ENCODE measurements around the gene GPT2.

The GPT2 gene

DNA sequence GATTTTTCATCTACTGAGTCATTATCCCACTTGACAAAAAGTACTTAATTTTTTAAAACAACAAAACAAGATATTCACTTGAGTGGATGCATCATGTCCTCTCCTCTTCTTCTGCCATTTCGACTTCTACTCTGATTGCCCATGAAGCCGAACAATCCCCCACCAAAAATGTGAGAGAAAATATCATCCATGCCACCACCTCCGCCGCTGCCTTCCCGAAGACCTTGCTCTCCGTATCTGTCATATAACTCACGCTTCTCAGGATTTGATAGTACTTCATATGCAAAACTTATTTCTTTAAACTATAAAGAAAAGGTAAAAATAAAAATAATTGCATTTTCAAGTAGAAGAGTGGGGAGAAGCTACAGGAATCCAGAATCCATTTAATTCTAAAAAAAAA, 87.1 kb downstream of the GPT2 start:
- intact Hi-C loops (cut with micrococcal nuclease): loop anchor here (5.0 kb wide), 2 partner anchors 66 to 171 kb away; partner anchors contain the start of gene NETO2
- Mint-ChIP-seq H3K36me3 (ENCODE audit: low read depth) (peaks cover 69% of the 10 kb centered on the region), H3K27me3 (no peaks in the 10 kb centered on the region), H3K9me3 (no peaks in the 10 kb centered on the region), H3K27ac (no peak overlapping the region), H3K4me1 (ENCODE audit: low read depth) (peaks cover 31% of the 10 kb centered on the region), H3K4me3 (no peak overlapping the region)

DNA sequence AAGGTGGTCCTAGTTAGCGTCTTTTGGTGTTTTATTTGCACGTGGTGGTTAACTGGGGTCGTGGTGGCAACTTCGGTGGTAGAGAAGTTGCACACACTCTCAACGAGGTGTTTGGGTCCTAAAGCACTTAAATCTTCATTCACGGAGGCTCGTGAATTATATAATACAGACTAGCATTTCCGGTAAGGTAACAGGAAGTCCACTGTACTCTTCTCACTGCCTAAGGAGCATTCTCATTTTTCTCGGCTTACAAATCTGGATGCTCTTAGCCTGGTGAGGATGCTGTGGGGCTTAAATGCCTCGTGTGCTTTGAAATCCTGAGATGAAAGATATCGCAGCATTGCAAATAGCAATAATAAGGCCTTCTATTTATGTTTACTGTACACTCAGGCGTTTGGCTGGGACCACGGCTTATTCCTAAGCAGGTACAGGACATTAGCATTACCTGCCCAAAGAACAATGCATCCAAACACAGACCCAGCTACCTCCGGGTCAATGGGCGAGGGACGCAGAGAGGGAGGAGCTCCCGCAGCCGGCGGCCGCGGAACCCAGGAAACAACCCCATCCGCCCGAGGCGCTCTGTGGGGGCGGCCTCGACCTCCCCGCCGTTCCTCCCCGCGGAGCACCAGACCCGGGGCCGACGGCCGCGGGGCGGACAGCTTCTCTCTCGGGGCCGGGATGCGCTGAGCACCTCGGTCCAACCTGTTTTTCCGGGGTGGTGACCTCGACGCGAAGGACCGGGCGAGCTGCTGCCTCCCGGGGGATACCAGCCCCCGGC, 88.5 kb downstream of the GPT2 start:
- intact Hi-C loops (cut with micrococcal nuclease): loop anchor here (5.0 kb wide), 2 partner anchors 65 to 170 kb away; partner anchors contain the start of gene NETO2
- H3K4me3 Mint-ChIP-seq: peak overlapping the region; percentile 93
- peak overlapping the region; percentile 95 for H3K27ac Mint-ChIP-seq
- H3K27me3 Mint-ChIP-seq: no peaks in the 10 kb centered on the region
- peaks cover 55% of the 10 kb centered on the region for H3K36me3 Mint-ChIP-seq (ENCODE audit: low read depth)
- H3K4me1 Mint-ChIP-seq (ENCODE audit: low read depth): peaks cover 31% of the 10 kb centered on the region
- H3K9me3 Mint-ChIP-seq: no peaks in the 10 kb centered on the region

DNA sequence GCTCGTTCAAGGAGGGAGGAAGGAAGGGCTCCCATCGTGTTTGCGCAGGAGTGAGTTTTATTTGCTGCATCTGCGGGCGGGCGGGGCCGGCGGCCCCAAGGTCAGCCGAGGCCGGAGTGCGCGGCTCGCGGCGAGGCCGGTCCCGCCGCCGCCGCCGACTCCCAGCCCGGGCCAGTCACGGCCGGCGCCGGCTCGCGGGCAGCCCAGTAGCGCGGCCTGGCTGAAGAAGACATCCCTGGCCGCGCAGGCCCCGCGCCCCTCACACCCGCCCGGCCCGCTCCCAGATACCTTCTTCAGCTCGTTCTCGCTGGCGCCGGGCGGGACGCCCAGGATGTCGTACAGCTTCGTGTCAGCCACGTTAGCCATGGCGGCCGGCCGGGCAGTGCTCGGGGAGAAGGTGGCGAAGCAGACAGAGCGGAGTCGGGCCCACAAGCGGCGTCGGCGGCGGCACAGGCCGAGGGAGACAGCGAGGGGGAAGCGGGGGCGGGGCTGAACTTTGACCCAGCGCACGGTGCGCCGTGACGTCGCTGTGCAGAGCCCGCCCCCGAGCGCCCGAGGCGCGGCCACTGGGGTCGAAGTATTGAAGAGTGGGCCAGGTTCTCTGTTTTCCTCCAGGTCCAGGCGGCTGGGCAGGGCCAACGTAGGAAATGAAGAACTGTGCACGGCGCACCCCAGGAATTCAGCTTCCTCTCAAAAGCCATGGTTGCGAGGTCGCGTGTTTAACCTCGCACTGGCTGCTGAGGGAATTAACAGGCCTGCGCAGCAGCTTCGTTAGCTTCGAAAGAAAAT, 89.2 kb downstream of the GPT2 start, which contains the start of gene DNAJA2:
Gene DNAJA2 (minus strand): TSS at position 468 of the 789 bp plus-strand sequence. CDS start 102 bp downstream, at position 366.
- Mint-ChIP-seq H3K36me3 (ENCODE audit: low read depth) (peaks cover 47% of the 10 kb centered on the region), H3K4me1 (ENCODE audit: low read depth) (peaks cover 31% of the 10 kb centered on the region), H3K27ac (peak within 1 kb of the TSS; percentile 95), H3K9me3 (no peaks in the 10 kb centered on the region), H3K4me3 (peak within 1 kb of the TSS; percentile 93), H3K27me3 (no peaks in the 10 kb centered on the region)
- intact Hi-C loops (cut with micrococcal nuclease): loop anchor here (5.0 kb wide), 2 partner anchors 64 to 169 kb away; partner anchors contain the start of gene NETO2

DNA sequence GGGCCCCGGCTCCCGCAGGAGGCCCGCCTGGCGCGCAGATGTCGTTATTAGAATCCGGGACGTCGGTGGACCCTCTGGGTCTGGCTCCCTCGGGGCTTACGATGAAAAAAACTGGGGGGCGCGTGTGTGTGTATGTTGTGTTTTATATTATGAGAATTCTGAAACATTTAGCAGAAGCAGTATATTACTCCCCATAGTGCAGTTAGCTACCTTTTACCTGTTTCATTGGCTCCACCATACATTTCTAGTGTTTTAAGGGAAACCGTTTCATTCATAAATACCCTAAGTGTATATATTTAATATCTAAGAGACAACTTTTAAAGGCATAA, 89.8 kb downstream of the GPT2 start:
- peaks cover 31% of the 10 kb centered on the region for H3K4me1 Mint-ChIP-seq (ENCODE audit: low read depth)
- H3K27me3 Mint-ChIP-seq: no peaks in the 10 kb centered on the region
- H3K9me3 Mint-ChIP-seq: no peaks in the 10 kb centered on the region
- peaks cover 42% of the 10 kb centered on the region for H3K36me3 Mint-ChIP-seq (ENCODE audit: low read depth)
- peak overlapping the region; percentile 95 for H3K27ac Mint-ChIP-seq
- H3K4me3 Mint-ChIP-seq: peak overlapping the region; percentile 92
- intact Hi-C loops (cut with micrococcal nuclease): loop anchor here (5.0 kb wide), 2 partner anchors 63 to 168 kb away; partner anchors contain the start of gene NETO2

DNA sequence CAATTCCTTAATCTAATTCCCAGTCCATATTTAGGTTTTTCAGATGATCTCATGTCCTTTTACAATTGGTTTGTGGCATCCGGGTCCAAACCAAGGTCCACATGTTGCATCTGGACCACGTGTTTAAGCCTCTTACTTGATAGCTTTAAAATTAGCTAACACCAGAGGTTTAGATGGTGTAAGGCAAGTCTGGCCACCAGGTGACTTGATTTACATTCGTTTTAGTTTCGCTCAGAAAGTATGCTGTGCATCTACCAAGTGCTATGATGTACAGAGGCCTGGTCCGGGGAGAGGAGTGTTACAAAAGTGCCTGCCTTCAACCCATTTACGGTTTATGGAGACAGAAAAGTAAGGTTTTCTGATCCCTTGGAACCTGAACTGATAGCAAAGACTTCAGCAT, 90.2 kb downstream of the GPT2 start:
- Mint-ChIP-seq H3K27me3 (no peaks in the 10 kb centered on the region), H3K27ac (peak overlapping the region; percentile 95), H3K4me1 (ENCODE audit: low read depth) (peaks cover 31% of the 10 kb centered on the region), H3K9me3 (no peaks in the 10 kb centered on the region), H3K36me3 (ENCODE audit: low read depth) (peaks cover 38% of the 10 kb centered on the region), H3K4me3 (no peak overlapping the region)
- intact Hi-C loops (cut with micrococcal nuclease): loop anchor here (5.0 kb wide), 2 partner anchors 63 to 168 kb away; partner anchors contain the start of gene NETO2

DNA sequence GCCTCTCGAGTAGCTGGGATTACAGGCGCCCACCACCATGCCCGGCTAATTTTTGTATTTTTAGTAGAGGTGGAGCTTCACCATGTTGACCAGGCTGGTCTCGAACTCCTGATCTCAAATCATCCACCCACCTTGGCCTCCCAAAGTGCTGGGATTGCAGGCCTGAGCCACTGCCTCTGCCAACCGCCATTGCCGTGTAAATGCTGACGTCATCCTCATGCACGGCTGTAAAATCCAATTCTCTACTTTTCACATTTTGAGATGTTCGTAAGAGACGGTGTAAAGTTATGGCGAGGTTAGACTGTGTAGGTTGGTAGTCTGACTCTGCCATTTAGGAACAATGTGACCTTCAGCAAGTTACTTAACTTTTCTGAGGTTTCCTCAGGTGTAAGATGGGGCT, 91.0 kb downstream of the GPT2 start:
- H3K27ac Mint-ChIP-seq: no peak overlapping the region
- intact Hi-C loops (cut with micrococcal nuclease): no loop called here
- H3K4me3 Mint-ChIP-seq: no peak overlapping the region
- no peaks in the 10 kb centered on the region for H3K27me3 Mint-ChIP-seq
- H3K4me1 Mint-ChIP-seq (ENCODE audit: low read depth): peaks cover 31% of the 10 kb centered on the region
- no peaks in the 10 kb centered on the region for H3K9me3 Mint-ChIP-seq
- H3K36me3 Mint-ChIP-seq (ENCODE audit: low read depth): peaks cover 33% of the 10 kb centered on the region

DNA sequence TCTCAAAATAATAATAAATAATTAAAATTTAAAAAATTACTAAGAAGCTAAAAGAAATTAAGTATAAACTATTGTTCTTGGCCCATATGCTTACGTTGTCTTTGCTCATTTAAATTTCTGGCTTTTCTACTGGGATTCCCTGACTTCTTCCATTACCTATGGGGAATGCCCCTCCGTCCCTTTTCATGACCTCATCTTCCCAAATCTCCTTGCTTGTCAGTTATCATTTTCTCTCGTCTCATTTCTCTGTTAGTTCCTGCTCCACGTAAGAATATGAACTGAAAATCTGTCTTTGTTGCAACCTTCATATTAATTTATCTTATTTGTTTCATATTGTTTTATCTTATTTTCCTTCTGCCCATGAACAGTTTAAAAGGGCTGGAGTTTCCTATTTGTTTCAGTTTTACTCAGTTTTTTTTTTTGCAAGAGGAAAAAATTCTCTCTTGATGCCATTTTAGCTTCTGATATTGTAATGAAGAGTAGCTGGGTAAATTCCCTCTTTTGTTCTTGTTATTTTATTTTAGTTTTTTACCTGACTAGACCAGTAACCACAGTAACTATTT, 91.8 kb downstream of the GPT2 start:
- no peak overlapping the region for H3K27ac Mint-ChIP-seq
- no peak overlapping the region for H3K4me3 Mint-ChIP-seq
- intact Hi-C loops (cut with micrococcal nuclease): no loop called here
- H3K9me3 Mint-ChIP-seq: no peaks in the 10 kb centered on the region
- peaks cover 25% of the 10 kb centered on the region for H3K36me3 Mint-ChIP-seq (ENCODE audit: low read depth)
- no peaks in the 10 kb centered on the region for H3K27me3 Mint-ChIP-seq
- H3K4me1 Mint-ChIP-seq (ENCODE audit: low read depth): peaks cover 29% of the 10 kb centered on the region

DNA sequence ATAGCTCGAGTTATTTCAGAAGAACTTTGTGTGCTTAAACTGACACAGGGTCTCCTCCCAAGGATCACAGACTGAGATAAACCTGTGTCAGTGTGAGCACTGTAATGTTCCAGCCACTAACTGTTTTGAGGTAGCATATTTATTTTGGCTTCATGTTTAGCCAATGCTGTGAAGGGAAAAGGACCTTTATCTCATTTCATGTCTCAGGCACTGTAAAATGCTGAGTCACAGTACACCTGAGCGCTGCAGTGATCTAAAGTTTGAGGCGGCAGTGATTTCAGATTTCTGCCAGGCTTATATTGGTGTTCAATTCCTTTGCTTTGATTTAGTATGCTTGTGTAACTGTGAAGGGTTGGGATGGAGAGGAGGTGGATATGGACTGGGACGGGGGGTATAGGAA, 92.4 kb downstream of the GPT2 start:
- H3K4me1 Mint-ChIP-seq (ENCODE audit: low read depth): peaks cover 27% of the 10 kb centered on the region
- H3K36me3 Mint-ChIP-seq (ENCODE audit: low read depth): peaks cover 19% of the 10 kb centered on the region
- no peak overlapping the region for H3K4me3 Mint-ChIP-seq
- H3K9me3 Mint-ChIP-seq: no peaks in the 10 kb centered on the region
- H3K27ac Mint-ChIP-seq: no peak overlapping the region
- intact Hi-C loops (cut with micrococcal nuclease): no loop called here
- H3K27me3 Mint-ChIP-seq: no peaks in the 10 kb centered on the region
